Measurements from ENCODE around the gene DPP10. TPM values are rescaled to one million over a fixed set of nuclear protein-coding genes. Genes with fewer than 3 reads are reported as not detected.

Gene DPP10
- total RNA-seq, 2 experiments from 2014 or later = not detected

- CTCF ChIA-PET = no interaction called here
- Mint-ChIP-seq H3K27me3 (peaks cover 26% of the 10 kb centered on the region), H3K4me3 (no peak overlapping the region), H3K27ac (peak overlapping the region; percentile 28), H3K4me1 (peaks cover 5% of the 10 kb centered on the region), H3K9me3 (ENCODE audit: low read depth) (no peaks in the 10 kb centered on the region), H3K36me3 (peaks cover 5% of the 10 kb centered on the region)
- no peak for DNase-seq
- no peak for ATAC-seq
Measured at GRCh38 chr2:115162494-115163293, 720.3 kb downstream of the DPP10 start.

GRCh38 chr2:115163572-115163971 is 721.1 kb downstream of the DPP10 start:
- no peaks in the 10 kb centered on the region for H3K9me3 Mint-ChIP-seq (ENCODE audit: low read depth)
- peaks cover 5% of the 10 kb centered on the region for H3K4me1 Mint-ChIP-seq
- no peak overlapping the region for H3K4me3 Mint-ChIP-seq
- H3K36me3 Mint-ChIP-seq = peaks cover 5% of the 10 kb centered on the region
- ATAC-seq (no peak), DNase-seq (no peak)
- peaks cover 26% of the 10 kb centered on the region for H3K27me3 Mint-ChIP-seq
- H3K27ac Mint-ChIP-seq = no peak overlapping the region
- CTCF ChIA-PET = no interaction called here

GRCh38 chr2:115165529-115166109 is 723.2 kb downstream of the DPP10 start:
- DNase-seq (no peak), ATAC-seq (no peak)
- Mint-ChIP-seq H3K27me3 (peaks cover 22% of the 10 kb centered on the region), H3K36me3 (peaks cover 5% of the 10 kb centered on the region), H3K9me3 (ENCODE audit: low read depth) (no peaks in the 10 kb centered on the region), H3K4me3 (no peak overlapping the region), H3K4me1 (peaks cover 5% of the 10 kb centered on the region), H3K27ac (no peak overlapping the region)
- CTCF ChIA-PET = no interaction called here

GRCh38 chr2:115168457-115168856 is 726.0 kb downstream of the DPP10 start:
- ATAC-seq (no peak), DNase-seq (no peak)
- peaks cover 6% of the 10 kb centered on the region for H3K27me3 Mint-ChIP-seq
- H3K27ac Mint-ChIP-seq = no peak overlapping the region
- CTCF ChIA-PET = no interaction called here
- H3K9me3 Mint-ChIP-seq (ENCODE audit: low read depth) = no peaks in the 10 kb centered on the region
- no peak overlapping the region for H3K4me3 Mint-ChIP-seq
- H3K36me3 Mint-ChIP-seq = no peaks in the 10 kb centered on the region
- H3K4me1 Mint-ChIP-seq = no peaks in the 10 kb centered on the region

- Mint-ChIP-seq H3K4me3 (no peak overlapping the region), H3K36me3 (no peaks in the 10 kb centered on the region), H3K27ac (no peak overlapping the region), H3K9me3 (ENCODE audit: low read depth) (no peaks in the 10 kb centered on the region), H3K27me3 (no peaks in the 10 kb centered on the region), H3K4me1 (no peaks in the 10 kb centered on the region)
- CTCF ChIA-PET = no interaction called here
- ATAC-seq = no peak
- no peak for DNase-seq
Measured at GRCh38 chr2:115169814-115170213, 727.4 kb downstream of the DPP10 start.

- no peak overlapping the region for H3K4me3 Mint-ChIP-seq
- H3K36me3 Mint-ChIP-seq = no peaks in the 10 kb centered on the region
- no peaks in the 10 kb centered on the region for H3K4me1 Mint-ChIP-seq
- H3K27me3 Mint-ChIP-seq = no peaks in the 10 kb centered on the region
- CTCF ChIA-PET = no interaction called here
- DNase-seq (no peak), ATAC-seq (no peak)
- H3K9me3 Mint-ChIP-seq (ENCODE audit: low read depth) = no peaks in the 10 kb centered on the region
- no peak overlapping the region for H3K27ac Mint-ChIP-seq
Measured at GRCh38 chr2:115171751-115172150, 729.3 kb downstream of the DPP10 start.

GRCh38 chr2:115174651-115175050 is 732.2 kb downstream of the DPP10 start:
- H3K4me3 Mint-ChIP-seq = no peak overlapping the region

GRCh38 chr2:115183144-115183543 is 740.7 kb downstream of the DPP10 start:
- Mint-ChIP-seq H3K27me3 (no peaks in the 10 kb centered on the region), H3K9me3 (ENCODE audit: low read depth) (peaks cover 9% of the 10 kb centered on the region), H3K4me1 (no peaks in the 10 kb centered on the region), H3K36me3 (no peaks in the 10 kb centered on the region), H3K4me3 (no peak overlapping the region), H3K27ac (no peak overlapping the region)
- DNase-seq (no peak), ATAC-seq (no peak)
- CTCF ChIA-PET = no interaction called here

More at GRCh38 chr2:115174651-115175050, 732.2 kb downstream of the DPP10 start:
- no peaks in the 10 kb centered on the region for H3K36me3 Mint-ChIP-seq
- no peaks in the 10 kb centered on the region for H3K27me3 Mint-ChIP-seq
- DNase-seq (no peak), ATAC-seq (no peak)
- CTCF ChIA-PET = no interaction called here
- no peaks in the 10 kb centered on the region for H3K4me1 Mint-ChIP-seq
- H3K27ac Mint-ChIP-seq = no peak overlapping the region
- H3K9me3 Mint-ChIP-seq (ENCODE audit: low read depth) = peaks cover 3% of the 10 kb centered on the region

- no peaks in the 10 kb centered on the region for H3K36me3 Mint-ChIP-seq
- CTCF ChIA-PET = no interaction called here
- no peaks in the 10 kb centered on the region for H3K27me3 Mint-ChIP-seq
Measured at GRCh38 chr2:115190459-115190858, 748.0 kb downstream of the DPP10 start.

GRCh38 chr2:115194623-115195022 is 752.2 kb downstream of the DPP10 start:
- Mint-ChIP-seq H3K9me3 (ENCODE audit: low read depth) (peaks cover 4% of the 10 kb centered on the region), H3K27ac (no peak overlapping the region), H3K4me1 (no peaks in the 10 kb centered on the region), H3K4me3 (no peak overlapping the region), H3K27me3 (no peaks in the 10 kb centered on the region), H3K36me3 (no peaks in the 10 kb centered on the region)
- CTCF ChIA-PET = interaction anchor here (0.6 kb wide), 1 partner anchor 42 kb away, joined by 3 read pairs; no protein-coding TSS in a partner anchor
- DNase-seq = no peak
- no peak for ATAC-seq

More at GRCh38 chr2:115190459-115190858, 748.0 kb downstream of the DPP10 start:
- no peak for ATAC-seq
- Mint-ChIP-seq H3K4me3 (no peak overlapping the region), H3K4me1 (no peaks in the 10 kb centered on the region), H3K9me3 (ENCODE audit: low read depth) (peaks cover 11% of the 10 kb centered on the region), H3K27ac (no peak overlapping the region)
- no peak for DNase-seq

GRCh38 chr2:115196587-115196986 is 754.1 kb downstream of the DPP10 start:
- no peak overlapping the region for H3K27ac Mint-ChIP-seq
- ATAC-seq (no peak), DNase-seq (no peak)
- H3K9me3 Mint-ChIP-seq (ENCODE audit: low read depth) = peaks cover 7% of the 10 kb centered on the region
- no peaks in the 10 kb centered on the region for H3K36me3 Mint-ChIP-seq
- CTCF ChIA-PET = no interaction called here
- H3K27me3 Mint-ChIP-seq = no peaks in the 10 kb centered on the region
- H3K4me3 Mint-ChIP-seq = no peak overlapping the region
- H3K4me1 Mint-ChIP-seq = no peaks in the 10 kb centered on the region

- DNase-seq = no peak
- peaks cover 8% of the 10 kb centered on the region for H3K9me3 Mint-ChIP-seq (ENCODE audit: low read depth)
- CTCF ChIA-PET = no interaction called here
Measured at GRCh38 chr2:115199966-115200365, 757.5 kb downstream of the DPP10 start.

GRCh38 chr2:115201386-115201785 is 758.9 kb downstream of the DPP10 start:
- CTCF ChIA-PET = no interaction called here
- ATAC-seq (no peak), DNase-seq (no peak)
- H3K27ac Mint-ChIP-seq = no peak overlapping the region
- H3K36me3 Mint-ChIP-seq = no peaks in the 10 kb centered on the region
- peaks cover 7% of the 10 kb centered on the region for H3K9me3 Mint-ChIP-seq (ENCODE audit: low read depth)
- H3K4me1 Mint-ChIP-seq = no peaks in the 10 kb centered on the region
- no peaks in the 10 kb centered on the region for H3K27me3 Mint-ChIP-seq
- no peak overlapping the region for H3K4me3 Mint-ChIP-seq

More at GRCh38 chr2:115199966-115200365, 757.5 kb downstream of the DPP10 start:
- Mint-ChIP-seq H3K4me1 (no peaks in the 10 kb centered on the region), H3K27ac (no peak overlapping the region), H3K4me3 (no peak overlapping the region), H3K36me3 (no peaks in the 10 kb centered on the region), H3K27me3 (no peaks in the 10 kb centered on the region)
- no peak for ATAC-seq

- Mint-ChIP-seq H3K27ac (no peak overlapping the region), H3K4me1 (no peaks in the 10 kb centered on the region), H3K4me3 (no peak overlapping the region), H3K36me3 (no peaks in the 10 kb centered on the region), H3K27me3 (no peaks in the 10 kb centered on the region), H3K9me3 (ENCODE audit: low read depth) (peaks cover 6% of the 10 kb centered on the region)
- CTCF ChIA-PET = no interaction called here
- ATAC-seq = no peak
- DNase-seq = no peak
Measured at GRCh38 chr2:115208493-115209164, 766.2 kb downstream of the DPP10 start.
